Ishikawa (cell line): ENCODE data around the gene SOCS2.

ENCODE experiments used
- EP300 ChIP-seq: IDR thresholded peaks from 2 replicates; pipeline ENCODE4 v1.6.1; 2012; ENCODE audit warnings: borderline replicate concordance
- FOXM1 ChIP-seq: IDR thresholded peaks from 2 replicates; pipeline ENCODE4 v1.6.1; 2012; ENCODE audit warnings: low read depth, borderline replicate concordance
- MAX ChIP-seq: IDR thresholded peaks from 2 replicates; pipeline ENCODE4 v1.6.1; 2012
- RAD21 ChIP-seq: IDR thresholded peaks from 2 replicates; pipeline ENCODE4 v1.6.1; 2012; ENCODE audit warnings: low read depth
- REST ChIP-seq: IDR thresholded peaks from 2 replicates; pipeline ENCODE4 v1.6.1; 2012; ENCODE audit warnings: low read depth, mild to moderate bottlenecking
- TF ChIP-seq, protein P1 (sequence below): IDR thresholded peaks from 2 replicates; pipeline ENCODE4 v1.6.1; 2012

DNA sequence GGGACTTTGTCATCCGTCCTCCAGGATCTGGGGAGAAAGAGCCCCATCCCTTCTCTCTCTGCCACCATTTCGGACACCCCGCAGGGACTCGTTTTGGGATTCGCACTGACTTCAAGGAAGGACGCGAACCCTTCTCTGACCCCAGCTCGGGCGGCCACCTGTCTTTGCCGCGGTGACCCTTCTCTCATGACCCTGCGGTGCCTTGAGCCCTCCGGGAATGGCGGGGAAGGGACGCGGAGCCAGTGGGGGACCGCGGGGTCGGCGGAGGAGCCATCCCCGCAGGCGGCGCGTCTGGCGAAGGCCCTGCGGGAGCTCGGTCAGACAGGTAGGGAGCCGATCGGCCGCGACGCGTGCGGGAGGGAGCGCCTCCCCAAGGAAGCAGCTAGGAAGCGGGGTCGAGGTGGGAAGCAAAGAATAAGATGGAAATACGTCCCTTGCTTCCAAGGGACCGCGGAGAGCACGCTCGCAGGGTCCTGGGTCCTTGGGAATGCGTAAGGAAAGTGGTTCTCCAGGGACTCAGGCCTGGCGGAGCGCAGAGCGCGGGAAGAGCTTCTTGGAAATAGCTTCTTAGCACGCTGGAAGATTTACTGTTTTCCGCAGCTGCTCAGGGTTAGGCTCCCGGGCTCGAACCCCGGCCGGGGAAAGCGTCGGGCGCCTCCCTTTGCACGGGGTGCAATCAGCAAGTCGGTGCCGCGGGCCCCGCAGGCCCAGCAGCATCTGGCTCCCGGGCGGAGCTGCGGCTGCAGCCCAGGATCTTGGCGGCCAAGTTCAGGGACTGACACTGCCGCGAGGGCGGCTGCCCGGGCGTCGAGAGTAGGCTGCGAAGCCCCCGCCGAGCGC lies 457 bp downstream of the SOCS2 start:
- TF ChIP-seq FOXM1 (no peak), MAX (no peak), REST (no peak), EP300 (no peak), RAD21 (no peak)
- TF ChIP-seq, protein P1, sequence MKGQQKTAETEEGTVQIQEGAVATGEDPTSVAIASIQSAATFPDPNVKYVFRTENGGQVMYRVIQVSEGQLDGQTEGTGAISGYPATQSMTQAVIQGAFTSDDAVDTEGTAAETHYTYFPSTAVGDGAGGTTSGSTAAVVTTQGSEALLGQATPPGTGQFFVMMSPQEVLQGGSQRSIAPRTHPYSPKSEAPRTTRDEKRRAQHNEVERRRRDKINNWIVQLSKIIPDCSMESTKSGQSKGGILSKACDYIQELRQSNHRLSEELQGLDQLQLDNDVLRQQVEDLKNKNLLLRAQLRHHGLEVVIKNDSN, result no peak
